Gastrocnemius medialis (tissue), 4 donors: ENCODE data around the gene SNTG2.

Experiments used
- CTCF ChIP-seq, 5 experiments: fragments of 450-650 bp in 3 of 5; fragments of 200-600 bp in 2 of 5; sonication (generic) in 2 of 5; IDR thresholded peaks in 4 of 5; conservative IDR thresholded peaks in 1 of 5; 1 replicate in 4 of 5; 2 replicates in 1 of 5; pipeline ENCODE4 v1.5.1; 2016 to 2019; ENCODE audit warnings: antibody characterized with exemption in 5 of 5, mild to moderate bottlenecking in 3 of 5, moderate library complexity in 3 of 5
- POLR2A ChIP-seq, 2 donors: fragments of 450-650 bp; IDR thresholded peaks; one replicate each; pipeline ENCODE4 v1.6.1; 2017; ENCODE audit warnings: antibody characterized with exemption in 2 of 2, mild to moderate bottlenecking in 2 of 2, moderate library complexity in 2 of 2

- TF ChIP-seq POLR2A (IDR thresholded peaks at IDR 0.05) (no peak), CTCF (IDR thresholded peaks at IDR 0.05 in 4 of 5, conservative IDR thresholded peaks at IDR 0.05 in 1 of 5) (no peak)
Observed at GRCh38 chr2:1033069-1033468, 82.4 kb downstream of the SNTG2 start.
